Measurements from ENCODE around the gene GRM8.

GRM8 gene

GRCh38 chr7:126750207-126750911 is 502.4 kb downstream of the GRM8 start:
- DNase-seq (ENCODE audit: low spot score) (no peak), FAIRE-seq (no peak)

GRCh38 chr7:126728967-126729366 is 523.8 kb downstream of the GRM8 start:
- no peak for FAIRE-seq
- no peak for DNase-seq (ENCODE audit: low spot score)

GRCh38 chr7:126727930-126728391 is 524.8 kb downstream of the GRM8 start:
- FAIRE-seq: no peak

GRCh38 chr7:126723966-126724544 is 528.7 kb downstream of the GRM8 start:
- no peak for FAIRE-seq
- DNase-seq (ENCODE audit: low spot score): no peak

More at GRCh38 chr7:126727930-126728391, 524.8 kb downstream of the GRM8 start:
- peak; percentile 5 for DNase-seq (ENCODE audit: low spot score)

- no peak for FAIRE-seq
- DNase-seq (ENCODE audit: low spot score): no peak
Measured at GRCh38 chr7:126720232-126720631, 532.5 kb downstream of the GRM8 start.

GRCh38 chr7:126718419-126718818 is 534.3 kb downstream of the GRM8 start:
- no peak for DNase-seq (ENCODE audit: low spot score)
- no peak for FAIRE-seq

- no peak for FAIRE-seq
- no peak for DNase-seq (ENCODE audit: low spot score)
Measured at GRCh38 chr7:126716321-126716720, 536.4 kb downstream of the GRM8 start.

GRCh38 chr7:126715076-126715475 is 537.7 kb downstream of the GRM8 start:
- FAIRE-seq: no peak

GRCh38 chr7:126702242-126703016 is 550.3 kb downstream of the GRM8 start:
- DNase-seq (ENCODE audit: low spot score) (no peak), FAIRE-seq (no peak)

More at GRCh38 chr7:126715076-126715475, 537.7 kb downstream of the GRM8 start:
- DNase-seq (ENCODE audit: low spot score): no peak

- DNase-seq (ENCODE audit: low spot score) (peak; percentile 71), FAIRE-seq (no peak)
Measured at GRCh38 chr7:126700807-126701604, 551.7 kb downstream of the GRM8 start.

- no peak for DNase-seq (ENCODE audit: low spot score)
- FAIRE-seq: no peak
Measured at GRCh38 chr7:126699707-126700106, 553.0 kb downstream of the GRM8 start.

- no peak for DNase-seq (ENCODE audit: low spot score)
- no peak for FAIRE-seq
Measured at GRCh38 chr7:126698909-126699308, 553.8 kb downstream of the GRM8 start.

- DNase-seq (ENCODE audit: low spot score): no peak
Measured at GRCh38 chr7:126698446-126698845, 554.3 kb downstream of the GRM8 start.

GRCh38 chr7:126696256-126697038 is 556.3 kb downstream of the GRM8 start:
- DNase-seq (ENCODE audit: low spot score): no peak
- no peak for FAIRE-seq

More at GRCh38 chr7:126698446-126698845, 554.3 kb downstream of the GRM8 start:
- no peak for FAIRE-seq

- FAIRE-seq (no peak), DNase-seq (ENCODE audit: low spot score) (no peak)
Measured at GRCh38 chr7:126690848-126691751, 561.6 kb downstream of the GRM8 start.

- DNase-seq (ENCODE audit: low spot score) (no peak), FAIRE-seq (no peak)
Measured at GRCh38 chr7:126690104-126690503, 562.6 kb downstream of the GRM8 start.

GRCh38 chr7:126689037-126689436 is 563.7 kb downstream of the GRM8 start:
- DNase-seq (ENCODE audit: low spot score): no peak
- FAIRE-seq: no peak

GRCh38 chr7:126686474-126686873 is 566.3 kb downstream of the GRM8 start:
- FAIRE-seq: no peak
- no peak for DNase-seq (ENCODE audit: low spot score)

- DNase-seq (ENCODE audit: low spot score) (no peak), FAIRE-seq (no peak)
Measured at GRCh38 chr7:126685596-126685995, 567.1 kb downstream of the GRM8 start.

All from urothelium cell line (cell line).